Measurements from ENCODE around the gene ZNF423. TPM values are rescaled to one million over a fixed set of nuclear protein-coding genes. Genes with fewer than 3 reads are reported as not detected.

ZNF423 gene
- total RNA-seq, 1 donor from 2014 or later, result 19.8 TPM

DNA sequence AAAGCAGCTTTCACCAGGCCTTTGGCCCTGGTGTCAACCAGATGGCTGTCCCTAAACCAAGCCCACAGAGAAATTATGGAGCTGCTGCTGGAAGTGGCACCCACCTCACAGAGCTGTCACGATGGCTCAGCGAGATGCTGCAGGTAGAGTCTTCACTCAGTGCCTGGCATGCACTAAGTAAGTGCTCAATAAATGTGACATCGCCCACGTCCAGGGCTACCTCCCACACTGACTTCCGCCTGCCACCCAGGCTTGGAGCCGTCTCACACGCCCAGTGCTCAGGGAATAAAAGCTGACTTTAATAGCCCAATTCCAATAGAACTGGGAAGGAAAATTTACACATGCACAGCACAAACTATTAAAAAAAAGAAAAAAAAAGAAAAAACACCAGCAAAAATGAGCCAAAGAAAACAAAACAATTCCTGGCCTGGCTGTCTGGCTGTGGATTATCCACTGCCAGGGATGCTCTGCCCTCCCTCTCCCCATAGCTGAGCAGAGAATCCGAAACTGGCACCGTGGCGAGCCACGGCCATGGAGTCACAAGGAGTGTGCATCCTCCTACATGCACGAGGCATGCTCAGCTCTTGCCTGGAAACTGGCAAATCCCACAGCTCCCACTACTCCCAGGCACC lies 68.9 kb downstream of the ZNF423 start:
- H3K36me3 Mint-ChIP-seq, result no peaks in the 10 kb centered on the region
- no peak for DNase-seq (ENCODE audit: low spot score in 2 of 2, unreplicated experiment in 2 of 2)
- no peak overlapping the region for H3K4me3 Mint-ChIP-seq
- H3K9me3 Mint-ChIP-seq, result no peaks in the 10 kb centered on the region
- peaks cover 19% of the 10 kb centered on the region for H3K4me1 Mint-ChIP-seq
- TF ChIP-seq, protein P1, sequence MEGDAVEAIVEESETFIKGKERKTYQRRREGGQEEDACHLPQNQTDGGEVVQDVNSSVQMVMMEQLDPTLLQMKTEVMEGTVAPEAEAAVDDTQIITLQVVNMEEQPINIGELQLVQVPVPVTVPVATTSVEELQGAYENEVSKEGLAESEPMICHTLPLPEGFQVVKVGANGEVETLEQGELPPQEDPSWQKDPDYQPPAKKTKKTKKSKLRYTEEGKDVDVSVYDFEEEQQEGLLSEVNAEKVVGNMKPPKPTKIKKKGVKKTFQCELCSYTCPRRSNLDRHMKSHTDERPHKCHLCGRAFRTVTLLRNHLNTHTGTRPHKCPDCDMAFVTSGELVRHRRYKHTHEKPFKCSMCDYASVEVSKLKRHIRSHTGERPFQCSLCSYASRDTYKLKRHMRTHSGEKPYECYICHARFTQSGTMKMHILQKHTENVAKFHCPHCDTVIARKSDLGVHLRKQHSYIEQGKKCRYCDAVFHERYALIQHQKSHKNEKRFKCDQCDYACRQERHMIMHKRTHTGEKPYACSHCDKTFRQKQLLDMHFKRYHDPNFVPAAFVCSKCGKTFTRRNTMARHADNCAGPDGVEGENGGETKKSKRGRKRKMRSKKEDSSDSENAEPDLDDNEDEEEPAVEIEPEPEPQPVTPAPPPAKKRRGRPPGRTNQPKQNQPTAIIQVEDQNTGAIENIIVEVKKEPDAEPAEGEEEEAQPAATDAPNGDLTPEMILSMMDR (IDR thresholded peaks at IDR 0.05; ENCODE audit: unreplicated experiment), result no peak
- no peaks in the 10 kb centered on the region for H3K27me3 Mint-ChIP-seq (ENCODE audit: low read depth)
- H3K27ac Mint-ChIP-seq, result no peak overlapping the region

GRCh38 chr16:49785970-49786369 lies 69.9 kb downstream of the ZNF423 start:
- H3K36me3 Mint-ChIP-seq, result no peaks in the 10 kb centered on the region
- no peak overlapping the region for H3K4me3 Mint-ChIP-seq
- DNase-seq (ENCODE audit: low spot score in 2 of 2, unreplicated experiment in 2 of 2), result no peak
- peaks cover 19% of the 10 kb centered on the region for H3K4me1 Mint-ChIP-seq
- TF ChIP-seq, protein P1 (IDR thresholded peaks at IDR 0.05; ENCODE audit: unreplicated experiment), result no peak
- no peak overlapping the region for H3K27ac Mint-ChIP-seq
- no peaks in the 10 kb centered on the region for H3K9me3 Mint-ChIP-seq
- H3K27me3 Mint-ChIP-seq (ENCODE audit: low read depth), result no peaks in the 10 kb centered on the region

DNA sequence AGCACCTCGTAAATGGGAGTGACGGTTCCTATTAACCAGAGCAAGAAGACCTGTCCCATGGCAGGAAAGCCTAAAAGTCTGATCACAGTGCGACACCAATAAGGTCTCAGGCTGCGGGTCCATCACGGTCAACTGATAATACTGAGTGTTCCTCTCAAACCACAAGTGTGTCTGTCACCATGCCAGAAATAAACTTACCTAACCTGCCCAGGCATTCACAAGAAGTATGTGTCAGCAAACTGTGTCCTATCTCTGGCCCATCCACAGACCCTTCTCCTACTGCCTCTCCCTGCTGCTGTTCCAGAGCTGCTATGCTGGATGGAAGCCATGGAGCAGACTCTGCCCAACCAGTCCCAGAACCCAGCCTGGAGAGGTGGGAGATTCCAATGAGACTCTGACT lies 73.5 kb downstream of the ZNF423 start:
- Mint-ChIP-seq H3K9me3 (no peaks in the 10 kb centered on the region), H3K27me3 (ENCODE audit: low read depth) (no peaks in the 10 kb centered on the region), H3K27ac (no peak overlapping the region)

GRCh38 chr16:49781401-49781800 lies 74.5 kb downstream of the ZNF423 start:
- H3K9me3 Mint-ChIP-seq, result no peaks in the 10 kb centered on the region
- peaks cover 5% of the 10 kb centered on the region for H3K4me1 Mint-ChIP-seq
- H3K4me3 Mint-ChIP-seq, result no peak overlapping the region
- H3K27me3 Mint-ChIP-seq (ENCODE audit: low read depth), result no peaks in the 10 kb centered on the region
- TF ChIP-seq, protein P1 (IDR thresholded peaks at IDR 0.05; ENCODE audit: unreplicated experiment), result no peak
- no peak overlapping the region for H3K27ac Mint-ChIP-seq
- DNase-seq (ENCODE audit: low spot score in 2 of 2, unreplicated experiment in 2 of 2), result no peak
- no peaks in the 10 kb centered on the region for H3K36me3 Mint-ChIP-seq

More for the DNA sequence above, 73.5 kb downstream of the ZNF423 start:
- peaks cover 3% of the 10 kb centered on the region for H3K4me1 Mint-ChIP-seq
- DNase-seq (ENCODE audit: low spot score in 2 of 2, unreplicated experiment in 2 of 2), result no peak
- H3K4me3 Mint-ChIP-seq, result no peak overlapping the region
- H3K36me3 Mint-ChIP-seq, result no peaks in the 10 kb centered on the region
- TF ChIP-seq, protein P1 (IDR thresholded peaks at IDR 0.05; ENCODE audit: unreplicated experiment), result no peak

DNA sequence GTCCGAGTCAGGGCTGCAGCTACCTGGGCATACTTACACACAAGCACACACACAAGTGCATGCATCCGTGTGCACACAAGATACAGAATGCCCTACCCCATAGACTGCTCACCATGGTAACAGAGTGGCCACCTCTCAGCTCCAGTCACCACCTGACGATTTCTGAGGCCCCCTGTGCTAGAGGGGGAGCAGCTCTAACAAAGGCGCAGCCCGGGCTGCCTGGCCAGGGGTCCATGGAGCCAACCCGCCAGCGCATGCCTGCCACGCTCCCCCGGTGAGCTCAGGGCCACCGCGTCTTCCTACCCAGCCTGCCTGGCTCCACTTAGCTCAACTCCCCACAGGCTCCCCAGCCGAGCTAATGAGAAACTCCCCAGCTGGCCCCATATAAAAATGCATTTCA lies 75.5 kb downstream of the ZNF423 start:
- no peaks in the 10 kb centered on the region for H3K9me3 Mint-ChIP-seq
- no peak overlapping the region for H3K4me3 Mint-ChIP-seq
- H3K27me3 Mint-ChIP-seq (ENCODE audit: low read depth), result no peaks in the 10 kb centered on the region
- H3K4me1 Mint-ChIP-seq, result peaks cover 5% of the 10 kb centered on the region
- H3K27ac Mint-ChIP-seq, result no peak overlapping the region
- TF ChIP-seq, protein P1 (IDR thresholded peaks at IDR 0.05; ENCODE audit: unreplicated experiment), result no peak
- no peak for DNase-seq (ENCODE audit: low spot score in 2 of 2, unreplicated experiment in 2 of 2)
- no peaks in the 10 kb centered on the region for H3K36me3 Mint-ChIP-seq
